Panc1 (cell line): ENCODE measurements around the gene MYO1B. TPM values are rescaled to one million over a fixed set of nuclear protein-coding genes. Genes with fewer than 3 reads are reported as not detected.

Experiments
- ATAC-seq: fragments of 200-7000 bp; cut with Tn5 transposase; 2 replicates; pipeline ENCODE4 v1.9.1; 2020; ENCODE audit warnings: mild to moderate bottlenecking, moderate library complexity
- BruUV-seq: library from RNA; stranded (reverse); fragments of 400-500 nt; replicated peaks from 2 replicates; lab custom pipeline; 2021; lab: Mats Ljungman, UMichigan
- CTCF ChIA-PET: fragments of 300-600 bp; sonication (Branson Sonifier 250); formaldehyde crosslinking; loops from one replicate; lab custom pipeline; 2022; ENCODE audit warnings: antibody characterized with exemption; lab: Charles Lee
- POLR2A ChIA-PET: fragments of 300-600 bp; sonication (Branson Sonifier 250); formaldehyde crosslinking; loops from one replicate; lab custom pipeline; 2022; ENCODE audit warnings: antibody characterized with exemption; lab: Charles Lee
- DNase-seq: peaks from one replicate; pipeline ENCODE4 v3.0.0-alpha.2; 2010; ENCODE audit warnings: low read depth, low spot score
- H3K27ac ChIP-seq: 2 replicates; pipeline ENCODE4 v1.5.1; 2011; ENCODE audit warnings: mild to moderate bottlenecking, low read length, inconsistent platforms
- H3K27me3 ChIP-seq: fragments of 200-500 bp; sonication (Bioruptor generic); 2 replicates; pipeline ENCODE4 v1.6.0; 2014; ENCODE audit warnings: low read length, inconsistent platforms; ENCODE audit not compliant: control insufficient read depth, insufficient read depth
- H3K36me3 ChIP-seq: fragments of 200-500 bp; sonication (Bioruptor generic); 2 replicates; pipeline ENCODE4 v1.5.1; 2014; ENCODE audit warnings: inconsistent platforms, mild to moderate bottlenecking, low read length, moderate library complexity; ENCODE audit not compliant: control insufficient read depth, insufficient read depth
- H3K4me1 ChIP-seq: 2 replicates; pipeline ENCODE4 v1.5.1; 2011; ENCODE audit warnings: inconsistent platforms, mild to moderate bottlenecking, low read length, moderate library complexity; ENCODE audit not compliant: control insufficient read depth, insufficient read depth
- H3K4me3 ChIP-seq, 2 experiments: 2 replicates each; pipeline ENCODE4 v1.5.1; 2011 to 2012; ENCODE audit warnings: low read depth in 2 of 2, low read length in 2 of 2, mild to moderate bottlenecking in 2 of 2, inconsistent platforms in 1 of 2, moderate library complexity in 1 of 2
- H3K9me3 ChIP-seq: fragments of 200-500 bp; sonication (Bioruptor generic); 2 replicates; pipeline ENCODE4 v1.5.1; 2014; ENCODE audit warnings: low read depth, mild to moderate bottlenecking, inconsistent platforms, low read length, moderate library complexity; ENCODE audit not compliant: control insufficient read depth, insufficient read depth
- POLR2AphosphoS5 ChIP-seq: IDR thresholded peaks from 2 replicates; pipeline ENCODE4 v1.6.1; 2012; ENCODE audit warnings: mild to moderate bottlenecking, low read depth, low read length, moderate library complexity
- SIN3A ChIP-seq: IDR thresholded peaks from 2 replicates; pipeline ENCODE4 v1.6.1; 2012; ENCODE audit warnings: low read depth, mild to moderate bottlenecking, low read length, moderate library complexity, borderline replicate concordance; ENCODE audit not compliant: insufficient read depth
- TCF7L2 ChIP-seq: IDR thresholded peaks from 2 replicates; pipeline ENCODE4 v1.6.1; 2011; ENCODE audit warnings: mild to moderate bottlenecking, low read depth, low read length, inconsistent platforms
- in situ Hi-C: cut with HindIII; loops from 2 replicates; pipeline ENCODE4 v1.10.0; 2016; ENCODE audit warnings: low sequenced_read_pairs, low pct_unique_long_range_greater_than_20kb
- intact Hi-C: fragments of 100-400 bp; cut with micrococcal nuclease; formaldehyde crosslinking; loops from one replicate; pipeline ENCODE4 v1.10.0; 2022; ENCODE audit not compliant: unreplicated experiment
- total RNA-seq: library from RNA; stranded (reverse); gene quantifications from one replicate; pipeline ENCODE4 v1.2.1, GENCODE V29; 2021; ENCODE audit not compliant: unreplicated experiment
- TF ChIP-seq, protein P1 (sequence below): fragments of 450-650 bp; IDR thresholded peaks from 2 replicates; pipeline ENCODE4 v1.5.1; 2017; ENCODE audit warnings: mild to moderate bottlenecking
- TF ChIP-seq, protein P2 (sequence below), 2 experiments: IDR thresholded peaks; 2 replicates each; pipeline ENCODE4 v1.6.1; 2011 to 2012; ENCODE audit warnings: low read depth in 2 of 2, control low read depth in 1 of 2, low read length in 1 of 2, mild to moderate bottlenecking in 1 of 2, moderate library complexity in 1 of 2; ENCODE audit not compliant: insufficient read depth in 1 of 2

Gene MYO1B
- total RNA-seq, 1 experiment from 2014 or later: 51.5 TPM

DNA sequence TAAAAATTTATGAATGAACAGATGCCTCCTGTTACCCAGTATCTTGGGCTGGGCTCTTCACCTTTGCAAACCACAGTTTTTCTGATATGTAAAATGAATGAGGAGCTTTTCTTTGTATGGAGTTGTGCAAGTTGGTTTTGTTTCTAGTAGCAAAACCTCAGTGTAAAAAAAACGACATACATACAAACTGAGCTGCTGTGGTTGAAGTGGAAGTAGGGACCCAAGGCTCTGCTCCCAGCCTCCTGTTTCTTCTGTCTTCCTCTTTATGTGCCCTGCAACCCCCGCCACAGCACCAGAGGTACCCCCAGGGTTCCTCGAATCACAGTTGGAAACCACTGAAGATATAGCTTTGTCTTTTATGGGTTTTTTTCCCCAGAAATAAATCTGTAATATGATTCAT lies 118.1 kb downstream of the MYO1B start:
- DNase-seq (no peak), ATAC-seq (no peak)
- no peak overlapping the region for H3K4me3 ChIP-seq
- no peaks in the 10 kb centered on the region for H3K27me3 ChIP-seq
- intact Hi-C loops (no loop called here), in situ Hi-C loops (no loop called here)
- ChIA-PET CTCF (no interaction called here), POLR2A (interaction anchor here (0.6 kb wide), 1 partner anchor 190 kb away, joined by 3 read pairs; no protein-coding TSS in a partner anchor)
- H3K36me3 ChIP-seq: no peaks in the 10 kb centered on the region
- H3K4me1 ChIP-seq: no peaks in the 10 kb centered on the region
- no peak overlapping the region for H3K27ac ChIP-seq
- TF ChIP-seq SIN3A (no peak), TCF7L2 (no peak), POLR2AphosphoS5 (no peak)
- TF ChIP-seq, protein P1, sequence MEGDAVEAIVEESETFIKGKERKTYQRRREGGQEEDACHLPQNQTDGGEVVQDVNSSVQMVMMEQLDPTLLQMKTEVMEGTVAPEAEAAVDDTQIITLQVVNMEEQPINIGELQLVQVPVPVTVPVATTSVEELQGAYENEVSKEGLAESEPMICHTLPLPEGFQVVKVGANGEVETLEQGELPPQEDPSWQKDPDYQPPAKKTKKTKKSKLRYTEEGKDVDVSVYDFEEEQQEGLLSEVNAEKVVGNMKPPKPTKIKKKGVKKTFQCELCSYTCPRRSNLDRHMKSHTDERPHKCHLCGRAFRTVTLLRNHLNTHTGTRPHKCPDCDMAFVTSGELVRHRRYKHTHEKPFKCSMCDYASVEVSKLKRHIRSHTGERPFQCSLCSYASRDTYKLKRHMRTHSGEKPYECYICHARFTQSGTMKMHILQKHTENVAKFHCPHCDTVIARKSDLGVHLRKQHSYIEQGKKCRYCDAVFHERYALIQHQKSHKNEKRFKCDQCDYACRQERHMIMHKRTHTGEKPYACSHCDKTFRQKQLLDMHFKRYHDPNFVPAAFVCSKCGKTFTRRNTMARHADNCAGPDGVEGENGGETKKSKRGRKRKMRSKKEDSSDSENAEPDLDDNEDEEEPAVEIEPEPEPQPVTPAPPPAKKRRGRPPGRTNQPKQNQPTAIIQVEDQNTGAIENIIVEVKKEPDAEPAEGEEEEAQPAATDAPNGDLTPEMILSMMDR: no peak
- TF ChIP-seq, protein P2, sequence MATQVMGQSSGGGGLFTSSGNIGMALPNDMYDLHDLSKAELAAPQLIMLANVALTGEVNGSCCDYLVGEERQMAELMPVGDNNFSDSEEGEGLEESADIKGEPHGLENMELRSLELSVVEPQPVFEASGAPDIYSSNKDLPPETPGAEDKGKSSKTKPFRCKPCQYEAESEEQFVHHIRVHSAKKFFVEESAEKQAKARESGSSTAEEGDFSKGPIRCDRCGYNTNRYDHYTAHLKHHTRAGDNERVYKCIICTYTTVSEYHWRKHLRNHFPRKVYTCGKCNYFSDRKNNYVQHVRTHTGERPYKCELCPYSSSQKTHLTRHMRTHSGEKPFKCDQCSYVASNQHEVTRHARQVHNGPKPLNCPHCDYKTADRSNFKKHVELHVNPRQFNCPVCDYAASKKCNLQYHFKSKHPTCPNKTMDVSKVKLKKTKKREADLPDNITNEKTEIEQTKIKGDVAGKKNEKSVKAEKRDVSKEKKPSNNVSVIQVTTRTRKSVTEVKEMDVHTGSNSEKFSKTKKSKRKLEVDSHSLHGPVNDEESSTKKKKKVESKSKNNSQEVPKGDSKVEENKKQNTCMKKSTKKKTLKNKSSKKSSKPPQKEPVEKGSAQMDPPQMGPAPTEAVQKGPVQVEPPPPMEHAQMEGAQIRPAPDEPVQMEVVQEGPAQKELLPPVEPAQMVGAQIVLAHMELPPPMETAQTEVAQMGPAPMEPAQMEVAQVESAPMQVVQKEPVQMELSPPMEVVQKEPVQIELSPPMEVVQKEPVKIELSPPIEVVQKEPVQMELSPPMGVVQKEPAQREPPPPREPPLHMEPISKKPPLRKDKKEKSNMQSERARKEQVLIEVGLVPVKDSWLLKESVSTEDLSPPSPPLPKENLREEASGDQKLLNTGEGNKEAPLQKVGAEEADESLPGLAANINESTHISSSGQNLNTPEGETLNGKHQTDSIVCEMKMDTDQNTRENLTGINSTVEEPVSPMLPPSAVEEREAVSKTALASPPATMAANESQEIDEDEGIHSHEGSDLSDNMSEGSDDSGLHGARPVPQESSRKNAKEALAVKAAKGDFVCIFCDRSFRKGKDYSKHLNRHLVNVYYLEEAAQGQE (IDR thresholded peaks at IDR 0.05; ENCODE audit: insufficient read depth in 1 of 2, low read depth in 2 of 2, low read length in 1 of 2): no peak
- H3K9me3 ChIP-seq: no peaks in the 10 kb centered on the region
- no TSS peak for BruUV-seq

DNA sequence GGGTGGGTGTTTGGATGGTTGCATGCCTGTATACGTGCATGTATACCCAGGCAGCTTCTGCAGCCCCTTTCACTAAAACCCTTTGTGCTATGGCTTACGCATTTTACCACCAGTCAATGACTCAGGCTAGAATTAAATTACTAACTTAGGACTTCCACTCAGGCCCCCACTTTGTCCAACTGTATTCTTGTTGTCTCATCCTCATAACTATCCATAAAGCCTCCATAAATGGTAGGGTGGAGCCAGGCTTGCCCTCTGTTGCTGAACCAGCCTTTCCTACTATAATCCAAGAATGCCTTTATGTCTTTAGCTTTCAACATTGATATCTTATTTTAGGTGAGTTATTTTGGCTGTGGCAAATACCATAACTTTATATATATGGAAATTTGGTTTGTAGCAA lies 119.9 kb downstream of the MYO1B start:
- ChIA-PET CTCF (interaction anchor here (0.5 kb wide), 1 partner anchor 102 kb away, joined by 6 read pairs; no protein-coding TSS in a partner anchor), POLR2A (no interaction called here)
- Histone ChIP-seq H3K9me3 (no peaks in the 10 kb centered on the region), H3K27ac (no peak overlapping the region), H3K36me3 (no peaks in the 10 kb centered on the region), H3K4me1 (no peaks in the 10 kb centered on the region), H3K4me3 (no peak overlapping the region), H3K27me3 (no peaks in the 10 kb centered on the region)
- no peak for TF ChIP-seq SIN3A
- TF ChIP-seq POLR2AphosphoS5: no peak
- TF ChIP-seq, protein P1: no peak
- TF ChIP-seq, protein P2 (IDR thresholded peaks at IDR 0.05; ENCODE audit: insufficient read depth in 1 of 2, low read depth in 2 of 2, low read length in 1 of 2): no peak
- TF ChIP-seq TCF7L2: no peak
- intact Hi-C loops: no loop called here
- no TSS peak for BruUV-seq
- in situ Hi-C loops: no loop called here
- DNase-seq: no peak
- no peak for ATAC-seq
